Natural killer cell treated with Interleukin-12 subunit alpha and Interleukin-12 subunit beta and Interleukin-15 and Interleukin-18, amount 100 ng/mL, for 72 hours (primary cell): ENCODE data around the gene CDS2. TPM values are rescaled to one million over a fixed set of nuclear protein-coding genes. Genes with fewer than 3 reads are reported as not detected.
A peak's percentile ranks its signal among the peaks of the same experiment; 100 is the strongest.

Experiments used
- ATAC-seq, 2 donors: fragments of 150-1000 bp; cut with Tn5 transposase in 1 of 2; sonication (Bioruptor Pico), chemical (Tn5 transposase) in 1 of 2; 2 replicates each; pipeline ENCODE4 v1.10.0; 2021
- DNase-seq: peaks from one replicate; pipeline ENCODE4 v3.0.0; 2022; ENCODE audit warnings: low spot score
- H3K27ac Mint-ChIP-seq, 2 donors: 1 replicate in 1 of 2; 2 replicates in 1 of 2; pipeline ENCODE4 v1.8.0; 2022; ENCODE audit warnings: mixed read lengths in 2 of 2, mild to moderate bottlenecking in 1 of 2, moderate library complexity in 1 of 2
- H3K27me3 Mint-ChIP-seq, 2 donors: 1 replicate in 1 of 2; 2 replicates in 1 of 2; pipeline ENCODE4 v1.8.0; 2022; ENCODE audit warnings: mixed read lengths in 2 of 2
- H3K36me3 Mint-ChIP-seq: one replicate; pipeline ENCODE4 v1.8.0; 2022; ENCODE audit warnings: mixed read lengths
- H3K4me1 Mint-ChIP-seq, 2 donors: 1 replicate in 1 of 2; 2 replicates in 1 of 2; pipeline ENCODE4 v1.8.0; 2022; ENCODE audit warnings: low read depth in 2 of 2, mixed read lengths in 2 of 2, mild to moderate bottlenecking in 1 of 2
- H3K4me3 Mint-ChIP-seq: one replicate; pipeline ENCODE4 v1.8.0; 2022; ENCODE audit warnings: mixed read lengths
- H3K9me3 Mint-ChIP-seq: 2 replicates; pipeline ENCODE4 v1.8.0; 2022; ENCODE audit warnings: mixed read lengths
- total RNA-seq, 2 donors: library from RNA; stranded (reverse); gene quantifications; one replicate each; pipeline ENCODE4 v1.2.3, GENCODE V29; 2022

CDS2 gene
- total RNA-seq, 2 donors from 2014 or later = 48.7 to 52.0 TPM

DNA sequence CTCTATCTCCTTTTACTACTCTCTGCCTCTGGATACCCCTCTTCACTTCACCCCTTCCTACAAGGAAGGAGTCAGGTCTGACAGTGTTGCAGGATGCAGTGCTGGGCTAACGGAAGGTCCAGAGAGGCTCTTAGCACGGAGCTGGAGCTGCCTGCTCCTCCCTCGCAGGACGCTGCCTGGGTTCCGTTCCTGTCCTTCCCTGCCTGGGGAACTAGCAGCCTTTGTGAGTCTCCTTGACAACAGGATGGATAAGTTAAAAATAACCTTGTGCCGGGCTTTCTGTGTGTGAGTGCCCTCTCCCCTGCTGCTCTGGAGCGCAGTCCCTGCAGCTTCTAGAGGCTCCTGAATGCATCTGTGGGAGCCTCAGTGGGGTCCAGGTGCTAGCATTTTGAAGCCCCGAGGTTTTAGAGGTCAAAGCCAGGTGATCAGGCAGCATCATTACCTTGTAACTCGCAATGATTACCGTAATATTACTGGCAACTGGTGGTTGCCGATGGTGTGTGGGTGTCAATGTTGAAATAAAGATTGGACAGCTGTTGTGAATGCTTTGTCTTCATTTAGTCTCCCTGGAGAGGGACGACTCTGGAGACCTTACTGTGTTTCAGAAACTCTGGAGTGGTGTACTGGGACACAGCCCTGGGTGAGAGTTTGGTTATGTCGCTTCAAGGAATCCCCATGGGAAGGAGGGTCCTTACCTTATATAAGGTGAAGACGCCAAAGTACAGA is 44.4 kb downstream of the CDS2 start:
- H3K9me3 Mint-ChIP-seq = no peaks in the 10 kb centered on the region
- DNase-seq = no peak
- peaks cover 49 to 51% of the 10 kb centered on the region in 2 donors for H3K4me1 Mint-ChIP-seq
- ATAC-seq = no peak
- H3K4me3 Mint-ChIP-seq = no peak overlapping the region
- no peaks in the 10 kb centered on the region for H3K27me3 Mint-ChIP-seq
- H3K36me3 Mint-ChIP-seq = no peaks in the 10 kb centered on the region
- peak overlapping the region in 1 of 2 donors; percentile 38 for H3K27ac Mint-ChIP-seq

DNA sequence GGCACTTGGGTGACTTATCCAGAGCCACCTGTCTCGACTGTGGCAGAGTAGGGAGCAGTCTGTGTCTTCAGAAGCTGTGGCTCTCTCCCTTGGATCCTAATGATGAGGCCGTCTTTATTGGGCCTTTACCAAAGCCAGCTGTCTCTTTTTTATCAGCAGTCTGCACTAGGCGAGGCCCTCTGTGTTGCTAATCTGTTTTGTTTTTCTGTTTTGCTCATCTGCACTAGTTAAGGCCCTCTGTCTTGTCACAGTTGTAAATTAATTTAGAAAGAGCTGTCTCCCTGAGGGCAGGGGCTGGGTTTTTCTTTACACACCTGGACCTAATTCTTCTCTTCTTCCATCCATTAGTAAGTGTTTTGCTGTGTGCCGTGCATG is 45.0 kb downstream of the CDS2 start:
- DNase-seq = no peak
- Mint-ChIP-seq H3K36me3 (peaks cover 4% of the 10 kb centered on the region), H3K9me3 (no peaks in the 10 kb centered on the region), H3K27ac (peak overlapping the region; percentile 38 to 63), H3K4me3 (no peak overlapping the region), H3K4me1 (peaks cover 44 to 46% of the 10 kb centered on the region in 2 donors), H3K27me3 (no peaks in the 10 kb centered on the region)
- no peak for ATAC-seq

DNA sequence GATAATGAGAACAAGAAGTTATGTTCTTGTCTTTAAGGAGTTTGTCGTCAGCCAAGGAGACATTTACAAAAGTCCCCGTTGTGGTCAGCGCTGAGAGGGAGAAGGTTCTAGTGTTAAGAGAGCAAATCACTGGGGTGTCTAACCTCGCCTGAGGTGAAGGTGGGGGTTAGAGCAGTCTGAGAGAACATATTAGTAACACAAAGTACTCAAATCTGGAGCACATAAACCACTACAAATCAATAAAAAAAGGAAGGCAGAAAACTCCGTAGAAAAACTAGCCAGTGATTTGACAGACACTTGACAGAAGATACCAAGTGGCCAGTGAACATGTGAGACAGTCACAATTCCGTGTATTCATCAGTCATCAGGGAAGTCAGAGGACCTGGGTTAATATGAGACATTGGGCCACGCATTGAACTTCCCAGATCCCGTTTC is 45.4 kb downstream of the CDS2 start:
- Mint-ChIP-seq H3K4me3 (no peak overlapping the region), H3K36me3 (peaks cover 5% of the 10 kb centered on the region), H3K27ac (peak overlapping the region; percentile 38 to 63), H3K27me3 (no peaks in the 10 kb centered on the region), H3K4me1 (peaks cover 40 to 44% of the 10 kb centered on the region in 2 donors), H3K9me3 (no peaks in the 10 kb centered on the region)
- ATAC-seq = no peak
- no peak for DNase-seq

DNA sequence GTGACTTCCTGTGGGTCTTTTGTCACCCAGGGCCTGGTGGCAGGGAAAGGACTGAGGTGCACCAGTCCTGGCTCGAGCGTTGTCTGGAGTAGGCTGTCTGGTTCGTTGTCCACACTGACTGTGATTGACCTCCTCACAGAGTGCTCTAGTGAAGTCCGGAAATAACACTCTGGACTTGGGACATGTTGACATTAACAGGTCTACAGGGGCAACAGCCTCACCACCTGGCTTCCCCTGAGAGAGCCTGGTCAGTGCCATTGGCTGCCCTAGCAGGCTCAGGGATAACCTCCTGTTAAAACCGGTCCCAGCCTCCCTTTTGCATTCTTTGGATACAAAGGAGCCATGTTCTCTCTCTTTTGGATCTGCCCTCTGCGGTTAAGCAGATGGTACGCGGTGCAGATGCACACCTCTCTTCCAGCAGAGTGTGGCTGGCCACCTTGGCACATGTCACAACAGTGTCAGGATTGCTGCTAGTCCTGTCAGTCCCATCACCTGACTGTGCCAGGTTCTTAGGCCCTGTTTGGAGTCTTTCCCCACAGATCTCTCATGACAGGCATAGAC is 46.2 kb downstream of the CDS2 start:
- Mint-ChIP-seq H3K36me3 (peaks cover 6% of the 10 kb centered on the region), H3K4me1 (peaks cover 36 to 41% of the 10 kb centered on the region in 2 donors)

DNA sequence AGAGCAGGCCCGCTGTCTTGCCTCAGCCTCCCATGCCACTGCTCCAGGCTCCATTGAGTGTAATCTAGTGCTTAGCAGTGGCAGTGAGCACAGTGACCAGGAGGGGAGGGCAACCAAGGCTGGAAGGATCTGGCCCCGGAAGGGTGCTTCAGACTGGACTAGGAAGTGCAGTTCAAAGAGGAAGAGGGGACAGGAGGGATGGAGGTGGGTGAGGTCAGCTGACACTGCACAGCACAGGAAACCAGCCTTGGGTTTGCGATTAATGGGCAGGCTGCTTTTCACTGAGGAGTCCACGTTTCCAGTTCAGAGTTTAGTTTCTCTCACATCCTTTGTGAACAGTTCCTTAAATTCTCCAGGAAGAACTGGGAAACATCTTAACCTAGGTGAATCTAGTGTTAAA is 46.9 kb downstream of the CDS2 start:
- Mint-ChIP-seq H3K4me3 (no peak overlapping the region), H3K4me1 (peaks cover 38 to 42% of the 10 kb centered on the region in 2 donors), H3K9me3 (no peaks in the 10 kb centered on the region), H3K36me3 (peaks cover 11% of the 10 kb centered on the region), H3K27ac (peak overlapping the region; percentile 24 to 57), H3K27me3 (no peaks in the 10 kb centered on the region)
- DNase-seq = no peak
- peak in 1 of 2 donors; percentile 51 for ATAC-seq

More for the DNA sequence above, 46.2 kb downstream of the CDS2 start:
- Mint-ChIP-seq H3K27ac (peak overlapping the region; percentile 38 to 63), H3K27me3 (no peaks in the 10 kb centered on the region), H3K9me3 (no peaks in the 10 kb centered on the region), H3K4me3 (no peak overlapping the region)
- DNase-seq (no peak), ATAC-seq (no peak)

DNA sequence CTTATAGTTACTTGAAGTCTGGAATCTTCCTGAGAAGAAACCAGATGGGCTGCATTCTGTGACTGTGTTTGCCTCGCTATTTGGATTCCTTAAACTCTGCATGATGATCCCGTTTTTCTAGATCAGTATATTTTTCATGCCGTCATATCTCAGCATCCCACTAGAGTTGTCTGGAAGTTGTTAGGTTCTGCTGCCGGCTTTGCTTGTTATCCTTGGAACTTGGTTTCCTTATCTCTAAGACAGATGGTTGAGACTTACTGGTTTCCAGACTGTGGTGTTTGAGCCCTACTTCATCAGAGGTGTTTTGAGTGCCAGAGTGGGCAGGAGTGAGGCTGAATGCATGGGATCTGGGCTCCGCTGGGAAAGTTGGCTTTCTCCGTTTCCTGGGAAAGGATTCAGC is 50.3 kb downstream of the CDS2 start:
- peaks cover 16 to 21% of the 10 kb centered on the region in 2 donors for H3K4me1 Mint-ChIP-seq
- ATAC-seq = no peak
- H3K9me3 Mint-ChIP-seq = no peaks in the 10 kb centered on the region
- peaks cover 11% of the 10 kb centered on the region for H3K36me3 Mint-ChIP-seq
- no peak overlapping the region for H3K27ac Mint-ChIP-seq
- no peaks in the 10 kb centered on the region for H3K27me3 Mint-ChIP-seq
- no peak for DNase-seq
- H3K4me3 Mint-ChIP-seq = no peak overlapping the region

DNA sequence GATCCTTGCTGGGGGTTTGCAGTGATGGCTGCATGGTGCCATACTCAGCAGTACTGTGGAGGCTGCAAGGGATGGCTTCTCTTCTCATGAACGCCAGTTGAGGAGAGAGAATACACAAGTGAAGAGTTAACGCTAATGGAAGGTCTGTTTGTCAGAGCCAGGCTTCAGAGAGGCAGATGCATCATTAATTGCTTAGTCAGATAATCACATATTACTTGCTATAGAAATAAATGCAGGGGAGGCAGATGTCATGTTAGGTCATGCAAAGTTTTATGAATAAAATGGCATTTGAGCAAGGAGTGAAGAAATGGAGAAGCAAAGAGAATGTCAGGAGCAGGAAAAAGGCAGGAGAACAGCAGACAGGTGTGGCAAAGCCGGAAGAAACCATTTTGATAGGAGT is 51.2 kb downstream of the CDS2 start:
- ATAC-seq = no peak
- H3K27ac Mint-ChIP-seq = peak overlapping the region in 1 of 2 donors; percentile 7
- no peaks in the 10 kb centered on the region for H3K9me3 Mint-ChIP-seq
- H3K27me3 Mint-ChIP-seq = no peaks in the 10 kb centered on the region
- no peak overlapping the region for H3K4me3 Mint-ChIP-seq
- peaks cover 11% of the 10 kb centered on the region for H3K36me3 Mint-ChIP-seq
- H3K4me1 Mint-ChIP-seq = peaks cover 14% of the 10 kb centered on the region in 2 donors
- DNase-seq = no peak

DNA sequence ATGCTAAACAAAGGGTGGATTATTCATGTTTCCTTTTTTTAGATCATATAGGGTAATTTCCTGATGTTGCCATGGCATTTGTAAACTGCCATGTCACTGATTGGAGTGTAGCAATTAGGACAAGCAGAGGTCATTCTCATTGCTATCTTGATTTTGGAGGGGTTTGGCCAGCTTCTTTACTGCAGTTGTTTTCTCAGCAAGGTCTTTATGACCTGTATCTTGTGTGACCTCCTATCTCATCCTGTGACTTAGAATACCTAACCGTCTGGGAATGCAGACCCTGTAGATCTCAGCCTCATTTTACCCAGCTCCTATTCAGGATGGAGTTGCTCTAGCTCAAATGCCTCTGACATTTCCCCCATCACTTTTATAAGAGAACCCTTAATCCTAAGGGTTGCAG is 53.6 kb downstream of the CDS2 start:
- no peaks in the 10 kb centered on the region for H3K9me3 Mint-ChIP-seq
- DNase-seq (no peak), ATAC-seq (no peak)
- H3K4me3 Mint-ChIP-seq = no peak overlapping the region
- no peaks in the 10 kb centered on the region for H3K27me3 Mint-ChIP-seq
- peaks cover 11% of the 10 kb centered on the region for H3K36me3 Mint-ChIP-seq
- H3K27ac Mint-ChIP-seq = no peak overlapping the region
- H3K4me1 Mint-ChIP-seq = peaks cover 4 to 8% of the 10 kb centered on the region in 2 donors

DNA sequence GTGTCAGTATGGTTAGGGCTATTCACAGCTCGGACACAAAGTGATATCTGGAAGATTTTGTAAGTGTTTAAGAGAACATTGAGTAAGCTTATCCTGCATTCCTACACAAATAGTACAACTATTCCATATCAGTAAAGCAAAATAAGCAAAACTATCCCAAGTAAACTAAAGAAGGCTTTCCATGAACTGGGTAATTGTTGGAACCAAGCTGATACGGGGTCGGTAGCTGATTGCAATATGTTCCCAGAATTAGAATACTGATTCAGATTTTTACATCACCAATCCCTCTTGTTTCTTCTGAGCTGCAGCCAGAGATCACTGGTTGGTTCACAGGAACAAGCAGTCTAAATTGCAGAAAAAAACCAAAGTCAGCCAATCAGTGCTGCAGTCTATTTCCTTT is 54.1 kb downstream of the CDS2 start:
- ATAC-seq = no peak
- H3K4me3 Mint-ChIP-seq = no peak overlapping the region
- H3K27ac Mint-ChIP-seq = no peak overlapping the region
- peaks cover 11% of the 10 kb centered on the region for H3K36me3 Mint-ChIP-seq
- H3K9me3 Mint-ChIP-seq = no peaks in the 10 kb centered on the region
- no peaks in the 10 kb centered on the region for H3K27me3 Mint-ChIP-seq
- DNase-seq = no peak
- peaks cover 4 to 8% of the 10 kb centered on the region in 2 donors for H3K4me1 Mint-ChIP-seq

DNA sequence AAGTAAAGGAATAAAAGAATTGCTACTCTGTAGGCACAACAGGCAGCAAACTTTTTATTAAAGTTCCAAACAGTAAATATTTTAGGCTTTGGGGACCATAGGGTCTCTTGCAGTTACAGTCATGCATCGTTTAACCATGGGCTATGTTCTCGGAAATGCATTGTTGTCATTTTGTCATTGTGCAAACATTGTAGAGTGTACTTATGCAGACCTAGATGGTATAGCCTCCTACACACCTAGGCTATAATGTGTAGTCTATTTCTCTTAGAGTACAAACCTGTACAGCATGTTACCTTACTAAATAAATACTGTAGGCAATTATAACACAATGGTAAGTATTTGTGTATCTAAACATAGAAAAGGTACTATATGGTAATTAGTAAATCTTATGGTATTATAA is 54.7 kb downstream of the CDS2 start:
- DNase-seq (no peak), ATAC-seq (no peak)
- Mint-ChIP-seq H3K27ac (no peak overlapping the region), H3K4me3 (no peak overlapping the region), H3K9me3 (no peaks in the 10 kb centered on the region), H3K36me3 (peaks cover 10% of the 10 kb centered on the region), H3K4me1 (peaks cover 4 to 8% of the 10 kb centered on the region in 2 donors), H3K27me3 (no peaks in the 10 kb centered on the region)

DNA sequence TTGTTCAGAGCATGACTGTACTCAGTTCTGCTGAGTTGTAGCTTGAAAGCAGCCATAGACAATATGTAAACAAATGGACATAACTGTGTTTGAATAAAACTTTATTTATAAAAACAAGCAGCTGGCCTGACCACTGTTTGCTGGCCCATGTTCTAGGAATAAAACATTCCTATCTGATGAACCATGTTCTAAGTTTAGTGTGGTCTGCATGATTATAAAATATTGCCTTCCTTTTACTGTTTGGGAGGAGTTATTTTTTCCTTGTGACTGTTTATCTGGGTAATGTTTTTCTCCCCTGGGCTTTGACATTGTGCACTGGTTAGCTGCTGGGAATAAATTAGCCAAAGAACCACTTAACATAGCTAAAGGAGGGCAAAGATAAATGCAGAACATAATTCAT is 55.1 kb downstream of the CDS2 start:
- H3K36me3 Mint-ChIP-seq = peaks cover 6% of the 10 kb centered on the region

DNA sequence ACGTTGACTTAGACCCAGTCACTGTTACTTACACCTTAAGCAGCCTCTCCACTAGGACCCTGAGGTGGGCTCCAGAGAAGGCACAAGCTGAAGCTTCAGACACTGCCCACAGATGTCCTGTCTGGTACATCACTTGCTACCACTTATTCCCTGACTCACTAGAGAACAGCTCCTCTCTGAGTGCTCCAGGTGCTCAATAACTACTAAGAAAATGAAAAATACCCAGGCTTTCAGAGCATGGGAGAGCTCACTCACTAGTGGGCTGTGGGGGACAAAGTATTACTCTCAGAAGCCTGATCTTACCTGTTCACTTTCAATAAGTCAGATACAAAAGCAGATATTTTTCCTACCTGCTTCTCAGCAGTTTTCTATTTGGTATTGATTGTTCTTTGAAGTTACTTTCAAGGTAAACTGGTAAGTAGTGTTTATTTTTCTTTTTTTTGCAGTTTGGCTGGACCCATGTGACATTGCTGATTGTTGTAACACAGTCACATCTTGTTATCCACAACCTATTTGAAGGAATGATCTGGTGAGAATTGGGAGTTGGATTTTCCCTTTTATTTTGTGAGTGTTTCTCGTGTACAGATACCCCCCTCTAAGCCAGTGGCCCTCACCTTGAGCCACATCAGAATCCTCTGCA is 55.9 kb downstream of the CDS2 start:
- DNase-seq = no peak
- H3K9me3 Mint-ChIP-seq = no peaks in the 10 kb centered on the region
- no peak for ATAC-seq

More for the DNA sequence above, 55.1 kb downstream of the CDS2 start:
- Mint-ChIP-seq H3K4me3 (no peak overlapping the region), H3K9me3 (no peaks in the 10 kb centered on the region), H3K4me1 (peaks cover 4 to 8% of the 10 kb centered on the region in 2 donors), H3K27ac (no peak overlapping the region), H3K27me3 (no peaks in the 10 kb centered on the region)
- ATAC-seq = no peak
- DNase-seq = no peak

DNA sequence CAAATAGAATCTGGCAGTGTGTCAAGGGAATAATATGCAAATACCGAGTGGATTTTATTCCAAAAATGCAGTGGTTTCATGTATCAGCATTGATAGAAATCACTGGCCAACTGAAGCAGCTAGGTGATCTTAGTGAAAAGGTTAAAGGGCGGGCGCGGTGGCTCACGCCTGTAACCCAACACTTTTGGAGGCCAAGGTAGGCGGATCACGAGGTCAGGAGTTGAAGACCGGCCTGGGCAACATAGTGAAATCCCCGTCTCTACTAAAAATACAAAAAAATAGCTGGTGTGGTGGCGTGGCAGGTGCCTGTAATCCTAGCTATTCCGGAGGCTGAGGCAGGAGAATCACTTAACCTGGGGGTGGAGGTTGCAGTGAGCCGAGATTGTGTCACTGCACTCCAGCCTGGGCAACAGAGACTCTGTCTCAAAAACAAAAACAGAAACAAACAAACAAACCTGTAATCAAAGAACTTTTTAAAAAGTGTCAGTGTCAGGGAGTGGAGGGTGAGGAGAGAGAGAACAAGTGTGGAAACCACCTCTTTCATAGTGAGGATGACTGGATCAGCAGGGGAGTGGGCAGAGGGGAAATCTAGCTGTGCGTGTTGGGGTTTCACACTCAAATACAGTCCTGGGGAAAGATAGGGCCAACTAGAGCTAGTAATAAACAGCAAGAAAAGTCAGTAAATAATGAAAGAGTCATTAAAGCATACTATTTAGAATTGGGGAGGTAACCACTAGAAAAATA is 57.1 kb downstream of the CDS2 start:
- ATAC-seq (no peak), DNase-seq (no peak)
- Mint-ChIP-seq H3K4me3 (no peak overlapping the region), H3K36me3 (no peaks in the 10 kb centered on the region), H3K9me3 (no peaks in the 10 kb centered on the region), H3K4me1 (no peaks in the 10 kb centered on the region), H3K27me3 (no peaks in the 10 kb centered on the region), H3K27ac (peak overlapping the region in 1 of 2 donors; percentile 12)

More for the DNA sequence above, 55.9 kb downstream of the CDS2 start:
- Mint-ChIP-seq H3K4me3 (no peak overlapping the region), H3K27ac (no peak overlapping the region), H3K36me3 (peaks cover 6% of the 10 kb centered on the region), H3K4me1 (peaks cover 4 to 7% of the 10 kb centered on the region in 2 donors), H3K27me3 (no peaks in the 10 kb centered on the region)

DNA sequence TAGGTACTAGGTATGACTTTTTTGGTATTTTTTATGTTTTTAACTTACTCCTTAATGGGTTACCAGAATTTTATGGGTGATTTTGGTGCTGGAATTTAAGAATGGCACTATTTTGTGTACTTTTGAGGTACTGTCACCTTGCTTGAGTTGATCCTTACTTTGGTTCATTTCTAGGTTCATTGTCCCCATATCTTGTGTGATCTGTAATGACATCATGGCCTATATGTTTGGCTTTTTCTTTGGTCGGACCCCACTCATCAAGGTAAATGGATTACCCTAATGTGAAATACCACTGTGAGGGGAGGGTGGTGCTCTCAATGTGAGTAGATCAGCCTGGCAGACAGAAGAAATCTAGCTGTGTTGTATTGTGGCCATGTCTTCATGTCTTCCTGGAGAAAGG is 57.9 kb downstream of the CDS2 start:
- Mint-ChIP-seq H3K4me1 (no peaks in the 10 kb centered on the region), H3K9me3 (no peaks in the 10 kb centered on the region), H3K27me3 (no peaks in the 10 kb centered on the region), H3K36me3 (peaks cover 2% of the 10 kb centered on the region), H3K27ac (no peak overlapping the region), H3K4me3 (no peak overlapping the region)
- no peak for ATAC-seq
- no peak for DNase-seq
